C4-2B (cell line): ENCODE measurements around the gene STAC2.

Experiments used
- ZFX ChIP-seq: fragments of 450-650 bp; IDR thresholded peaks from 2 replicates; pipeline ENCODE4 v1.6.1; 2017
- TF ChIP-seq, protein P1 (sequence below): fragments of 450-650 bp; conservative IDR thresholded peaks from 2 replicates; pipeline ENCODE4 v1.5.1; 2017; ENCODE audit warnings: mild to moderate bottlenecking

- TF ChIP-seq, protein P1, sequence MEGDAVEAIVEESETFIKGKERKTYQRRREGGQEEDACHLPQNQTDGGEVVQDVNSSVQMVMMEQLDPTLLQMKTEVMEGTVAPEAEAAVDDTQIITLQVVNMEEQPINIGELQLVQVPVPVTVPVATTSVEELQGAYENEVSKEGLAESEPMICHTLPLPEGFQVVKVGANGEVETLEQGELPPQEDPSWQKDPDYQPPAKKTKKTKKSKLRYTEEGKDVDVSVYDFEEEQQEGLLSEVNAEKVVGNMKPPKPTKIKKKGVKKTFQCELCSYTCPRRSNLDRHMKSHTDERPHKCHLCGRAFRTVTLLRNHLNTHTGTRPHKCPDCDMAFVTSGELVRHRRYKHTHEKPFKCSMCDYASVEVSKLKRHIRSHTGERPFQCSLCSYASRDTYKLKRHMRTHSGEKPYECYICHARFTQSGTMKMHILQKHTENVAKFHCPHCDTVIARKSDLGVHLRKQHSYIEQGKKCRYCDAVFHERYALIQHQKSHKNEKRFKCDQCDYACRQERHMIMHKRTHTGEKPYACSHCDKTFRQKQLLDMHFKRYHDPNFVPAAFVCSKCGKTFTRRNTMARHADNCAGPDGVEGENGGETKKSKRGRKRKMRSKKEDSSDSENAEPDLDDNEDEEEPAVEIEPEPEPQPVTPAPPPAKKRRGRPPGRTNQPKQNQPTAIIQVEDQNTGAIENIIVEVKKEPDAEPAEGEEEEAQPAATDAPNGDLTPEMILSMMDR = no peak
- TF ChIP-seq ZFX = no peak
These were observed 14.9 kb upstream of the STAC2 start for GRCh38 chr17:39240631-39241030.
